Bronchial epithelial cell (primary cell): ENCODE measurements around the gene ARPC2. TPM values are rescaled to one million over a fixed set of nuclear protein-coding genes. Genes with fewer than 3 reads are reported as not detected.

Experiments
- DNase-seq: peaks from one replicate; pipeline ENCODE4 v3.0.0-alpha.2; 2010; ENCODE audit warnings: low read depth
- FAIRE-seq: peaks from 2 replicates; lab custom pipeline; 2011; peaks lifted over from hg19 to GRCh38; lab: Jason Lieb, UNC
- H3K27me3 ChIP-seq: 2 replicates; pipeline ENCODE4 v1.5.1; 2011; ENCODE audit warnings: low read length; ENCODE audit not compliant: control insufficient read depth, insufficient read depth
- H3K36me3 ChIP-seq: 2 replicates; pipeline ENCODE4 v1.5.1; 2011; ENCODE audit warnings: low read length; ENCODE audit not compliant: control insufficient read depth, insufficient read depth
- H3K4me3 ChIP-seq: 2 replicates; pipeline ENCODE4 v1.5.1; 2011; ENCODE audit warnings: mild to moderate bottlenecking, low read depth, low read length, control low read depth
- CTCF ChIP-seq: IDR thresholded peaks from 2 replicates; pipeline ENCODE4 v1.5.1; 2011; ENCODE audit warnings: mild to moderate bottlenecking, moderate library complexity, low read length, control low read depth, inconsistent platforms; ENCODE audit not compliant: insufficient read depth, severe bottlenecking
- total RNA-seq: library from RNA; depleted of rRNA; stranded (reverse); fragments of >200 nt; gene quantifications from 2 replicates; pipeline ENCODE4 v1.2.1, GENCODE V29; 2014

ARPC2 gene
- total RNA-seq, 1 donor from 2014 or later, result 504 TPM

- TF ChIP-seq CTCF, result no peak
- Histone ChIP-seq H3K4me3 (no peak overlapping the region), H3K27me3 (no peaks in the 10 kb centered on the region), H3K36me3 (peaks cover 31% of the 10 kb centered on the region)
- DNase-seq (no peak), FAIRE-seq (no peak)
Measured at GRCh38 chr2:218233543-218233942, 16.6 kb downstream of the ARPC2 start.

GRCh38 chr2:218234521-218234920, 17.5 kb downstream of the ARPC2 start:
- TF ChIP-seq CTCF, result no peak
- DNase-seq, result no peak
- Histone ChIP-seq H3K4me3 (no peak overlapping the region), H3K36me3 (peaks cover 36% of the 10 kb centered on the region), H3K27me3 (no peaks in the 10 kb centered on the region)
- FAIRE-seq, result no peak

GRCh38 chr2:218235017-218235416, 18.0 kb downstream of the ARPC2 start:
- DNase-seq (no peak), FAIRE-seq (no peak)
- no peak overlapping the region for H3K4me3 ChIP-seq
- no peaks in the 10 kb centered on the region for H3K27me3 ChIP-seq
- H3K36me3 ChIP-seq, result peaks cover 35% of the 10 kb centered on the region
- no peak for TF ChIP-seq CTCF

GRCh38 chr2:218236829-218237228, 19.8 kb downstream of the ARPC2 start:
- no peak for FAIRE-seq
- no peak for DNase-seq
- TF ChIP-seq CTCF, result no peak
- peaks cover 32% of the 10 kb centered on the region for H3K36me3 ChIP-seq
- no peak overlapping the region for H3K4me3 ChIP-seq
- H3K27me3 ChIP-seq, result no peaks in the 10 kb centered on the region

- no peak for FAIRE-seq
- Histone ChIP-seq H3K36me3 (peaks cover 37% of the 10 kb centered on the region), H3K27me3 (no peaks in the 10 kb centered on the region), H3K4me3 (no peak overlapping the region)
- DNase-seq, result no peak
- TF ChIP-seq CTCF, result no peak
Measured at GRCh38 chr2:218238887-218239286, 21.9 kb downstream of the ARPC2 start.

GRCh38 chr2:218244204-218244603, 27.2 kb downstream of the ARPC2 start:
- Histone ChIP-seq H3K36me3 (peaks cover 44% of the 10 kb centered on the region), H3K27me3 (no peaks in the 10 kb centered on the region), H3K4me3 (no peak overlapping the region)
- no peak for DNase-seq
- TF ChIP-seq CTCF, result no peak
- no peak for FAIRE-seq
